Panc1 (cell line): ENCODE results near the gene SREBF2. TPM values are rescaled to one million over a fixed set of nuclear protein-coding genes. Genes with fewer than 3 reads are reported as not detected.

ENCODE experiments used
- ATAC-seq: fragments of 200-7000 bp; cut with Tn5 transposase; 2 replicates; pipeline ENCODE4 v1.9.1; 2020; ENCODE audit warnings: mild to moderate bottlenecking, moderate library complexity
- BruUV-seq: library from RNA; stranded (reverse); fragments of 400-500 nt; replicated peaks from 2 replicates; lab custom pipeline; 2021; lab: Mats Ljungman, UMichigan
- CTCF ChIA-PET: fragments of 300-600 bp; sonication (Branson Sonifier 250); formaldehyde crosslinking; loops from one replicate; lab custom pipeline; 2022; ENCODE audit warnings: antibody characterized with exemption; lab: Charles Lee
- POLR2A ChIA-PET: fragments of 300-600 bp; sonication (Branson Sonifier 250); formaldehyde crosslinking; loops from one replicate; lab custom pipeline; 2022; ENCODE audit warnings: antibody characterized with exemption; lab: Charles Lee
- DNase-seq: peaks from one replicate; pipeline ENCODE4 v3.0.0-alpha.2; 2010; ENCODE audit warnings: low read depth, low spot score
- H3K27ac ChIP-seq: 2 replicates; pipeline ENCODE4 v1.5.1; 2011; ENCODE audit warnings: mild to moderate bottlenecking, low read length, inconsistent platforms
- H3K27me3 ChIP-seq: fragments of 200-500 bp; sonication (Bioruptor generic); 2 replicates; pipeline ENCODE4 v1.6.0; 2014; ENCODE audit warnings: low read length, inconsistent platforms; ENCODE audit not compliant: control insufficient read depth, insufficient read depth
- H3K36me3 ChIP-seq: fragments of 200-500 bp; sonication (Bioruptor generic); 2 replicates; pipeline ENCODE4 v1.5.1; 2014; ENCODE audit warnings: inconsistent platforms, mild to moderate bottlenecking, low read length, moderate library complexity; ENCODE audit not compliant: control insufficient read depth, insufficient read depth
- H3K4me1 ChIP-seq: 2 replicates; pipeline ENCODE4 v1.5.1; 2011; ENCODE audit warnings: inconsistent platforms, mild to moderate bottlenecking, low read length, moderate library complexity; ENCODE audit not compliant: control insufficient read depth, insufficient read depth
- H3K4me3 ChIP-seq, 2 experiments: 2 replicates each; pipeline ENCODE4 v1.5.1; 2011 to 2012; ENCODE audit warnings: low read depth in 2 of 2, low read length in 2 of 2, mild to moderate bottlenecking in 2 of 2, inconsistent platforms in 1 of 2, moderate library complexity in 1 of 2
- H3K9me3 ChIP-seq: fragments of 200-500 bp; sonication (Bioruptor generic); 2 replicates; pipeline ENCODE4 v1.5.1; 2014; ENCODE audit warnings: low read depth, mild to moderate bottlenecking, inconsistent platforms, low read length, moderate library complexity; ENCODE audit not compliant: control insufficient read depth, insufficient read depth
- POLR2AphosphoS5 ChIP-seq: IDR thresholded peaks from 2 replicates; pipeline ENCODE4 v1.6.1; 2012; ENCODE audit warnings: mild to moderate bottlenecking, low read depth, low read length, moderate library complexity
- REST ChIP-seq, 2 experiments: IDR thresholded peaks; 2 replicates each; pipeline ENCODE4 v1.6.1; 2011 to 2012; ENCODE audit warnings: low read depth in 2 of 2, control low read depth in 1 of 2, low read length in 1 of 2, mild to moderate bottlenecking in 1 of 2, moderate library complexity in 1 of 2; ENCODE audit not compliant: insufficient read depth in 1 of 2
- SIN3A ChIP-seq: IDR thresholded peaks from 2 replicates; pipeline ENCODE4 v1.6.1; 2012; ENCODE audit warnings: low read depth, mild to moderate bottlenecking, low read length, moderate library complexity, borderline replicate concordance; ENCODE audit not compliant: insufficient read depth
- TCF7L2 ChIP-seq: IDR thresholded peaks from 2 replicates; pipeline ENCODE4 v1.6.1; 2011; ENCODE audit warnings: mild to moderate bottlenecking, low read depth, low read length, inconsistent platforms
- in situ Hi-C: cut with HindIII; loops from 2 replicates; pipeline ENCODE4 v1.10.0; 2016; ENCODE audit warnings: low sequenced_read_pairs, low pct_unique_long_range_greater_than_20kb
- intact Hi-C: fragments of 100-400 bp; cut with micrococcal nuclease; formaldehyde crosslinking; loops from one replicate; pipeline ENCODE4 v1.10.0; 2022; ENCODE audit not compliant: unreplicated experiment
- total RNA-seq: library from RNA; stranded (reverse); gene quantifications from one replicate; pipeline ENCODE4 v1.2.1, GENCODE V29; 2021; ENCODE audit not compliant: unreplicated experiment
- TF ChIP-seq, protein P1 (sequence below): fragments of 450-650 bp; IDR thresholded peaks from 2 replicates; pipeline ENCODE4 v1.5.1; 2017; ENCODE audit warnings: mild to moderate bottlenecking

Gene SREBF2
- total RNA-seq, 1 experiment from 2014 or later: 73.0 TPM

- intact Hi-C loops: no loop called here
- no peak for TF ChIP-seq SIN3A
- TF ChIP-seq, protein P1, sequence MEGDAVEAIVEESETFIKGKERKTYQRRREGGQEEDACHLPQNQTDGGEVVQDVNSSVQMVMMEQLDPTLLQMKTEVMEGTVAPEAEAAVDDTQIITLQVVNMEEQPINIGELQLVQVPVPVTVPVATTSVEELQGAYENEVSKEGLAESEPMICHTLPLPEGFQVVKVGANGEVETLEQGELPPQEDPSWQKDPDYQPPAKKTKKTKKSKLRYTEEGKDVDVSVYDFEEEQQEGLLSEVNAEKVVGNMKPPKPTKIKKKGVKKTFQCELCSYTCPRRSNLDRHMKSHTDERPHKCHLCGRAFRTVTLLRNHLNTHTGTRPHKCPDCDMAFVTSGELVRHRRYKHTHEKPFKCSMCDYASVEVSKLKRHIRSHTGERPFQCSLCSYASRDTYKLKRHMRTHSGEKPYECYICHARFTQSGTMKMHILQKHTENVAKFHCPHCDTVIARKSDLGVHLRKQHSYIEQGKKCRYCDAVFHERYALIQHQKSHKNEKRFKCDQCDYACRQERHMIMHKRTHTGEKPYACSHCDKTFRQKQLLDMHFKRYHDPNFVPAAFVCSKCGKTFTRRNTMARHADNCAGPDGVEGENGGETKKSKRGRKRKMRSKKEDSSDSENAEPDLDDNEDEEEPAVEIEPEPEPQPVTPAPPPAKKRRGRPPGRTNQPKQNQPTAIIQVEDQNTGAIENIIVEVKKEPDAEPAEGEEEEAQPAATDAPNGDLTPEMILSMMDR: no peak
- TF ChIP-seq TCF7L2: no peak
- no peak for TF ChIP-seq POLR2AphosphoS5
- TF ChIP-seq REST (IDR thresholded peaks at IDR 0.05; ENCODE audit: insufficient read depth in 1 of 2, low read depth in 2 of 2, low read length in 1 of 2): no peak
- no peak for ATAC-seq
- Histone ChIP-seq H3K9me3 (no peaks in the 10 kb centered on the region), H3K4me1 (no peaks in the 10 kb centered on the region; the same call in 1 of the 2 replicates), H3K27me3 (no peaks in the 10 kb centered on the region), H3K36me3 (no peaks in the 10 kb centered on the region), H3K27ac (no peak overlapping the region), H3K4me3 (no peak overlapping the region)
- ChIA-PET CTCF (no interaction called here), POLR2A (no interaction called here)
- BruUV-seq: no TSS peak
- no peak for DNase-seq
- in situ Hi-C loops: no loop called here
Observed at GRCh38 chr22:41917375-41917902, 84.5 kb downstream of the SREBF2 start.

DNA sequence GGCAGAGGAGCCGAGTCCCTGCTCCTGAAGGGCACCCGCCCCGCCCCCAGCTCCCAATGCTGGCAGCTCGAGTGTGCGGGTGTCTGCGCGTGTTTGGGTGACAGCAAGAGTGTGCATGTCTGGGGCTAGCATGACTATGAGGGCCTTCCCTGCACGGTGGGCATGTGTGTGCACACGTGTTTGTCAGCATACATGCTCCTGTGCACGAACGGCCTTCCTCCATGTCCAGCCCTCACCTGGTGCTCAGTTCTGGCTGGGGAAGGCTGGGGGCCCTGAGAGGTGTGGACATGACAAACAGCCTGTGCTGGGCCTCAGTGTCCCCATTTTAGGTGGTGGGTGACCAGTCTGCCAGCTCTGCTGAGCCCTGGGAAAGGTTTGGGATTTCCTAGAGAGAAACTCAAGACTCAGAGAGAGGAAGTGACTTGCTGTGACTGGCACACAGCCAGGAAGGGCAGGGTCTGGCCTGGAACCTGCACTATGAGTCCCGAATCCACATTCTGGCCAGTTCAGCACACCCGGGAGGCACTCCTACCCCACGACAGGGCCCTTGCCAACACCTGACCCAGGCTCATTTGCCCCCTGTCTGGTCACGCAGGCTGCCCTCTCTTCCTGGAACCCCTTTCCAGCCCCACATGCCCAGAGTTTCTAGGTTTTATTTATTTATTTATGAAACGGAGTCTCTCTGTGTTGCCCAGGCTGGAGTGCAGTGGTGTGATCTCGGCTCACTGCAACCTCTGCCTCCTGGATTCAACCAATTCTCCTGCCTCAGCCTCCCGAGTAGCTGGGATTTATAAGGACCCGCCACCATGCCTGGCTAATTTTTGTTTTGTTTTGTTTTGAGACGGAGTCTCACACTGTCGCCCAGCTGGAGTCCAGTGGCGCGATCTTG is 85.2 kb downstream of the SREBF2 start:
- DNase-seq (no peak), ATAC-seq (peak; percentile 32; the same call in 1 of the 2 replicates)
- POLR2A ChIA-PET: no interaction called here
- Histone ChIP-seq H3K4me3 (no peak overlapping the region), H3K27ac (no peak overlapping the region), H3K9me3 (no peaks in the 10 kb centered on the region), H3K4me1 (no peaks in the 10 kb centered on the region; the same call in 1 of the 2 replicates), H3K36me3 (no peaks in the 10 kb centered on the region), H3K27me3 (no peaks in the 10 kb centered on the region)
- intact Hi-C loops: no loop called here
- in situ Hi-C loops: no loop called here
- CTCF ChIA-PET: no interaction called here
- TF ChIP-seq TCF7L2: no peak
- no peak for TF ChIP-seq SIN3A
- TF ChIP-seq, protein P1: no peak
- no TSS peak for BruUV-seq
